ENCODE results near the gene OPHN1.
"Not testable (repeated sequence)": the region's sequence is repeated elsewhere in the genome, so short reads cannot be mapped to it uniquely, and the experiment has no call there.

Gene OPHN1

DNA sequence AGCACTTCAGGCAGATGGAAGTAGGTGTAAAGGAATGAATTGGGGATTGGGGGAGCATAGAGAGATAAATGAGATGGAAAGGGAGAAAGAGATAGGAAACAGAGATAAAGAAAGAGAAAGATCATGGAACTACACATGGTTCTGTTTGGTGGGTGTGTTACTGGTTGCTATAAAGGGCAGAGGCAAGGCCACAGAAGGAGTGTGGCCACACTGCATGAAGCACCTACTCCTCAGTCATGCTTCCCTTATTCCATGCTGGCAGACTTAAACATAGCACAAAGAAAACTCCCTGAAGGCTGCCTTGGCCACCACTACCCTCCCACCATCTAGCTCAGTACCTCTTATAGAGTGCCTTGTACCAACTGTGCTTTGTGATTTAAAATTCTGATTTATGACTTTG is 56.9 kb downstream of the OPHN1 start:
- no peaks in the 10 kb centered on the region for H3K36me3 ChIP-seq (ENCODE audit: insufficient read depth, low read length)
- H3K4me1 ChIP-seq (ENCODE audit: insufficient read depth, low read length), result no peaks in the 10 kb centered on the region
- H3K27me3 ChIP-seq (ENCODE audit: insufficient read depth, low read length), result no peaks in the 10 kb centered on the region
- no peak overlapping the region for H3K4me3 ChIP-seq (ENCODE audit: low read length)
- no peaks in the 10 kb centered on the region for H3K9me3 ChIP-seq (ENCODE audit: low read length)
- H2AFZ ChIP-seq (ENCODE audit: low read depth, low read length), result no peak overlapping the region

GRCh38 chrX:68375803-68376202 is 57.5 kb downstream of the OPHN1 start:
- Histone ChIP-seq H3K4me1 (ENCODE audit: insufficient read depth, low read length) (no peaks in the 10 kb centered on the region), H2AFZ (ENCODE audit: low read depth, low read length) (no peak overlapping the region), H3K36me3 (ENCODE audit: insufficient read depth, low read length) (no peaks in the 10 kb centered on the region), H3K4me3 (ENCODE audit: low read length) (no peak overlapping the region), H3K9me3 (ENCODE audit: low read length) (no peaks in the 10 kb centered on the region), H3K27me3 (ENCODE audit: insufficient read depth, low read length) (no peaks in the 10 kb centered on the region)

DNA sequence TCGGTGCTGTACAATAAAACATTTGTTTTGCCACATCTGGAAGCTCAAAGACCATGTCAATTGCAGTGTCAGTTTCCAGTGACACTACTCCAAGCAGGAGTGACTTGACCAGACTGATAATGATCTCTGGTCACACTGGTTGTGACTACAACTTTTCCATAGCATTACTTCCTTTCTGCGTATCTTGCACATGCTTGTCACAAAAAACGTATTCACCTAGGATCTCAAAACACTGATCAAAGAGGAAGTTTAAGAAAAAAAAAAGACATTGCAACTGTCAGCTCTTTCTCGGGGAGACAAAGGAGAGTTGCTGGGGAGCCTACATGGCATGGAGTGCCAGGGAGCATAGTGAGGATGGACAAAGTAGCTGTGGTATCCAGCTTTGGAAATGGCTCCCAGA is 60.6 kb downstream of the OPHN1 start:
- no peaks in the 10 kb centered on the region for H3K36me3 ChIP-seq (ENCODE audit: insufficient read depth, low read length)
- H3K4me1 ChIP-seq (ENCODE audit: insufficient read depth, low read length), result no peaks in the 10 kb centered on the region
- H2AFZ ChIP-seq (ENCODE audit: low read depth, low read length), result no peak overlapping the region
- H3K27me3 ChIP-seq (ENCODE audit: insufficient read depth, low read length), result no peaks in the 10 kb centered on the region
- H3K4me3 ChIP-seq (ENCODE audit: low read length), result no peak overlapping the region
- H3K9me3 ChIP-seq (ENCODE audit: low read length), result no peaks in the 10 kb centered on the region

DNA sequence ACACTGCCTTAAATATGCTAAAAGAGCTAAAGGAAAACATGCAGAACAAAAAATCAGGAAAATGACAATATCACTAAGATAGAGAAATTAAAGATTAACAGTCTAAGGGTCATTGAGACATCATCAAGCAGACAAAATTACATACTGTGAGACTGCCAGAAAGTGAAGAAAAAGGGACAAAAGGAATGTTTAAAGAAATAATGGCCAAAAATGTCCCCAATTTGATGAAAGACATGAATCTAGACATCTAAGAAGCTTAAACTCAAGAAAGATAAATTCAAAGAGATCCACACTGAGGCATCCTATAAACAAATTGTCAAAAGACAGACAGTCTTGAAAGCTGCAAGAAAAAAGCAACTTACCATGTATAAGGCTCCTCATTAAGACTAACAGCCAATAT is 63.7 kb downstream of the OPHN1 start:
- no peak overlapping the region for H3K4me3 ChIP-seq (ENCODE audit: low read length)
- no peaks in the 10 kb centered on the region for H3K4me1 ChIP-seq (ENCODE audit: insufficient read depth, low read length)
- H2AFZ ChIP-seq (ENCODE audit: low read depth, low read length), result no peak overlapping the region
- no peaks in the 10 kb centered on the region for H3K36me3 ChIP-seq (ENCODE audit: insufficient read depth, low read length)
- H3K9me3 ChIP-seq (ENCODE audit: low read length), result no peaks in the 10 kb centered on the region
- no peaks in the 10 kb centered on the region for H3K27me3 ChIP-seq (ENCODE audit: insufficient read depth, low read length)

GRCh38 chrX:68365341-68365740 is 68.0 kb downstream of the OPHN1 start:
- Histone ChIP-seq H3K4me3 (ENCODE audit: low read length) (no peak overlapping the region), H3K4me1 (ENCODE audit: insufficient read depth, low read length) (no peaks in the 10 kb centered on the region), H2AFZ (ENCODE audit: low read depth, low read length) (no peak overlapping the region), H3K36me3 (ENCODE audit: insufficient read depth, low read length) (no peaks in the 10 kb centered on the region), H3K27me3 (ENCODE audit: insufficient read depth, low read length) (no peaks in the 10 kb centered on the region), H3K9me3 (ENCODE audit: low read length) (no peaks in the 10 kb centered on the region)

DNA sequence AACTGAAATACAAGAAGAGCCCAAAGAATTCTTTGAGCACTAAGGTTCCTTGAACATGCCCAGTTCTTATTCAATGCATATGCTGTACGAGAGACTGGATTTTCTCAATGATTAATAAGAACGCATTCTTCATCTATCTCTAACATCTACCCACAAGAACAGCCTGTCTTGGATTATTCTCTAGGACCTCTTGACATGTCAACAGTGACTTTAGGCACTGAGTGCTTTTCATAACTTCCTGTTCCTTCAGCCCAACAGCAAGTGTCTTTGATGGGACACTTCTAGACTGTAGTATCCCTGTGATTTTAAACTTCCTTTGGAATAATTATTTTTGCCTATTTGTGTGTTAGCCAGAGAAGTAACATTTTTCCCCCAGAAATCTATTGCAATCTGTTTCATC is 69.3 kb downstream of the OPHN1 start:
- H3K36me3 ChIP-seq (ENCODE audit: insufficient read depth, low read length), result no peaks in the 10 kb centered on the region
- no peaks in the 10 kb centered on the region for H3K9me3 ChIP-seq (ENCODE audit: low read length)
- no peak overlapping the region for H3K4me3 ChIP-seq (ENCODE audit: low read length)
- H2AFZ ChIP-seq (ENCODE audit: low read depth, low read length), result no peak overlapping the region
- no peaks in the 10 kb centered on the region for H3K4me1 ChIP-seq (ENCODE audit: insufficient read depth, low read length)
- no peaks in the 10 kb centered on the region for H3K27me3 ChIP-seq (ENCODE audit: insufficient read depth, low read length)

- H3K36me3 ChIP-seq (ENCODE audit: insufficient read depth, low read length), result no peaks in the 10 kb centered on the region
- H2AFZ ChIP-seq (ENCODE audit: low read depth, low read length), result no peak overlapping the region
- no peaks in the 10 kb centered on the region for H3K27me3 ChIP-seq (ENCODE audit: insufficient read depth, low read length)
- no peaks in the 10 kb centered on the region for H3K9me3 ChIP-seq (ENCODE audit: low read length)
- H3K4me1 ChIP-seq (ENCODE audit: insufficient read depth, low read length), result no peaks in the 10 kb centered on the region
- no peak overlapping the region for H3K4me3 ChIP-seq (ENCODE audit: low read length)
Measured at GRCh38 chrX:68358679-68359078, 74.6 kb downstream of the OPHN1 start.

- no peaks in the 10 kb centered on the region for H3K4me1 ChIP-seq (ENCODE audit: insufficient read depth, low read length)
- no peak overlapping the region for H2AFZ ChIP-seq (ENCODE audit: low read depth, low read length)
- H3K27me3 ChIP-seq (ENCODE audit: insufficient read depth, low read length), result no peaks in the 10 kb centered on the region
- no peaks in the 10 kb centered on the region for H3K36me3 ChIP-seq (ENCODE audit: insufficient read depth, low read length)
- no peak overlapping the region for H3K4me3 ChIP-seq (ENCODE audit: low read length)
- H3K9me3 ChIP-seq (ENCODE audit: low read length), result no peaks in the 10 kb centered on the region
Measured at GRCh38 chrX:68355629-68355920, 77.7 kb downstream of the OPHN1 start.

DNA sequence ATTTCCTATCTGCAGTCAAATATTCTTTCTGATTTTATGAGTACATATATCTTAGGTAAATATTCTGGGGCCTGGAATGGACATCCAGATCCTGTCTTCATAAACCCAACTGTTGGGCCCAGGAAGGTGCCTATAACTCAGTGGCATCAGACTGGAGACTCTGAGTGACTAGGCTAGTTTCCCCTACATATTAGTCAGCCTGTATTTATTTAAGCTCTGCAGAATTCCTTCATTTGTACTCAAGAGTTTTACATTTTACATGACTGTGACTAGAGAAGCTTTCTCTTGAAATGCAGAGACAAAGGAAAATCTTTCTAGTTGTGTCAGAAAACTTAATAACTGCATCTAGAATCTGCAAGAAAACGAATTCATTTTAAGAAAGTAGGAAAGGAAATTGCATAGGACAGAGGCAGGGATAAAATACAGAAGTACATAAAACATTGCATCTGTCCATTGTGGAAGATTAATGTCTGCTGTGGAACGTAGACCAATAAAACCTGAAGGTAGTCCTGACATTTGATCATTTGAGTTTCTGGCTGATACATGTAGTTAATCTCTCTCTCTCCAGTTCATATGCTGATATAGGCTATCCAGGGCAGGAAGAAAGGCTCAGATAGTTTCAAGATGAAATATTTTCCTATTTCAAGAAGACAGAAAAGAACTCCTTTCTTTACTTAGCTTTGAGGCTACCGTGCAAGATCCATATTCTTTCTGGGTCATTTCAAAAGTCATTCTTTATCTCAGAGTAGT is 78.2 kb downstream of the OPHN1 start:
- H2AFZ ChIP-seq (ENCODE audit: low read depth, low read length), result no peak overlapping the region
- H3K4me1 ChIP-seq (ENCODE audit: insufficient read depth, low read length), result no peaks in the 10 kb centered on the region
- no peaks in the 10 kb centered on the region for H3K9me3 ChIP-seq (ENCODE audit: low read length)
- no peak overlapping the region for H3K4me3 ChIP-seq (ENCODE audit: low read length)
- H3K27me3 ChIP-seq (ENCODE audit: insufficient read depth, low read length), result no peaks in the 10 kb centered on the region
- no peaks in the 10 kb centered on the region for H3K36me3 ChIP-seq (ENCODE audit: insufficient read depth, low read length)

DNA sequence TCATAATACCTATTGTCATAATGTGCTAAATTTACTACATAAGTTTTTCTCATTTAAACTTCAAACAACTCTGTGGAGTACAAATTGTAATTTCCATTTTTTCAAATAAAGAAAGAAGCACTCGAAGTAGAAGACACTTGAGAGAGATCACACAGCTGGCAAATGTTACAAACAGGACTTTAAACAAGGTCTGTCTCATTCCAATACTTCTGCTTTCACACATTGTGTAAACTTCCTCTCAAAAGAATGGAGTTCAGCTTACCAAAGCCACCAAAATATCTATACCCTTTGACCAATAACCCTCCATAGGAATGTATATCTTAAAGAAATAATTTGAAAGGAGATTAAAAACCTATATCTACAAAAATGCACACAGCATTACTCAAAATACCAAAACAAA is 88.3 kb downstream of the OPHN1 start:
- Histone ChIP-seq H3K4me3 (ENCODE audit: low read length) (no peak overlapping the region), H3K9me3 (ENCODE audit: low read length) (no peaks in the 10 kb centered on the region), H2AFZ (ENCODE audit: low read depth, low read length) (no peak overlapping the region), H3K27me3 (ENCODE audit: insufficient read depth, low read length) (no peaks in the 10 kb centered on the region), H3K36me3 (ENCODE audit: insufficient read depth, low read length) (no peaks in the 10 kb centered on the region), H3K4me1 (ENCODE audit: insufficient read depth, low read length) (no peaks in the 10 kb centered on the region)

GRCh38 chrX:68343551-68343950 is 89.7 kb downstream of the OPHN1 start:
- H2AFZ ChIP-seq (ENCODE audit: low read depth, low read length), result no peak overlapping the region
- no peaks in the 10 kb centered on the region for H3K36me3 ChIP-seq (ENCODE audit: insufficient read depth, low read length)
- no peaks in the 10 kb centered on the region for H3K27me3 ChIP-seq (ENCODE audit: insufficient read depth, low read length)
- H3K4me3 ChIP-seq (ENCODE audit: low read length), result no peak overlapping the region
- H3K9me3 ChIP-seq (ENCODE audit: low read length), result no peaks in the 10 kb centered on the region
- H3K4me1 ChIP-seq (ENCODE audit: insufficient read depth, low read length), result no peaks in the 10 kb centered on the region

DNA sequence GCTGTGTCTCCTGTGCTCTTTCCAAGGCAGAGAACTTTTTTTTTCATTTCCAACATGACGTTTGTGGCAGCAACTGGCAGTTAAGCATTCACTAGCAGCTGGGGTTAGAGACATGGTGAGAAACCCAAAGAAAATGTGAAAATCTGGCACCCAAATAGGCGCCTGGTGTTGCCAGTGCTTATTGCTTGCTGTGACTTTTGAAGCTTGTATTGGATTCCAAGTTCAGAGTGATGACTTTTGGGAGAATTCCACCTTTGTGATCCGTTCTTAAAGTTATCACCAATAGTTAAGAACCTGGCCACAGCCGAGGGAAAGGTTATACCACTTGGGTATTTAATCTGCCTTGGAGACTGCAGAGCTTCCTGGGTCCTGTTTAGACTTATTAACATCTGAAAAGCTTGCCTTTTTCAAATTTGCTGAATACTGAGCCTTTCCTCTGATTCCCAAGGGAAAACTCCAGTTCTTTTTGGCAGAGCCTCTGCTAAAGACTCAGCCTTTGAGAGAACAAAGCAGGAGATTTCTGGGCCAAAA is 101.0 kb downstream of the OPHN1 start:
- no peaks in the 10 kb centered on the region for H3K9me3 ChIP-seq (ENCODE audit: low read length)
- H3K4me3 ChIP-seq (ENCODE audit: low read length), result no peak overlapping the region
- H3K27me3 ChIP-seq (ENCODE audit: insufficient read depth, low read length), result no peaks in the 10 kb centered on the region
- peak overlapping the region; percentile 5 for H2AFZ ChIP-seq (ENCODE audit: low read depth, low read length)
- no peaks in the 10 kb centered on the region for H3K36me3 ChIP-seq (ENCODE audit: insufficient read depth, low read length)
- peaks cover 4% of the 10 kb centered on the region for H3K4me1 ChIP-seq (ENCODE audit: insufficient read depth, low read length)

DNA sequence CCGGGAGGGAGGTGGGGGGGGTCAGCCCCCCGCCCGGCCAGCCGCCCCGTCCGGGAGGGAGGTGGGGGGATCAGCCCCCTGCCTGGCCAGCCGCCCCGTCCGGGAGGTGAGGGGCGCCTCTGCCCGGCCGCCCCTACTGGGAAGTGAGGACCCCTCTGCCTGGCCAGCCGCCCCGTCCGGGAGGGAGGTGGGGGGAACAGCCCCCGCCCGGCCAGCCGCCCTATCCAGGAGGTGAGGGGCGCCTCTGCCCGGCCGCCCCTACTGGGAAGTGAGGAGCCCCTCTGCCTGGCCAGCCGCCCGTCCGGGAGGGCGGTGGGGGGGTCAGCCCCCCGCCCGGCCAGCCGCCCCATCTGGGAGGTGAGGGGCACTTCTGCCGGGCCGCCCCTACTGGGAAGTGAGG is 106.5 kb downstream of the OPHN1 start:
- H3K4me1 ChIP-seq (ENCODE audit: insufficient read depth, low read length); H2AFZ ChIP-seq (ENCODE audit: low read depth, low read length); H3K36me3 ChIP-seq (ENCODE audit: insufficient read depth, low read length); H3K27me3 ChIP-seq (ENCODE audit: insufficient read depth, low read length); H3K4me3 ChIP-seq (ENCODE audit: low read length); H3K9me3 ChIP-seq (ENCODE audit: low read length): not testable (repeated sequence)

GRCh38 chrX:68307769-68308168 is 125.5 kb downstream of the OPHN1 start:
- no peaks in the 10 kb centered on the region for H3K9me3 ChIP-seq (ENCODE audit: low read length)
- H3K4me3 ChIP-seq (ENCODE audit: low read length), result no peak overlapping the region
- no peak overlapping the region for H2AFZ ChIP-seq (ENCODE audit: low read depth, low read length)
- H3K36me3 ChIP-seq (ENCODE audit: insufficient read depth, low read length), result no peaks in the 10 kb centered on the region
- no peaks in the 10 kb centered on the region for H3K27me3 ChIP-seq (ENCODE audit: insufficient read depth, low read length)
- no peaks in the 10 kb centered on the region for H3K4me1 ChIP-seq (ENCODE audit: insufficient read depth, low read length)
